Osteoblast (primary cell): ENCODE results near the gene NKD2. TPM values are rescaled to one million over a fixed set of nuclear protein-coding genes. Genes with fewer than 3 reads are reported as not detected.

Experiments
- DNase-seq: peaks from one replicate; pipeline ENCODE4 v3.0.0; 2011; ENCODE audit warnings: low spot score, mixed read lengths; ENCODE audit not compliant: insufficient read length; ENCODE audit errors: missing footprints
- H2AFZ ChIP-seq: 2 replicates; pipeline ENCODE4 v1.6.0; 2011; ENCODE audit warnings: mild to moderate bottlenecking, low read length
- H3K27ac ChIP-seq: 2 replicates; pipeline ENCODE4 v1.5.1; 2011; ENCODE audit warnings: mild to moderate bottlenecking, low read depth, low read length, moderate library complexity
- H3K27me3 ChIP-seq: 2 replicates; pipeline ENCODE4 v1.6.0; 2012; ENCODE audit warnings: mild to moderate bottlenecking, control low read depth, inconsistent platforms, low read length, moderate library complexity; ENCODE audit not compliant: insufficient read depth
- H3K36me3 ChIP-seq: 2 replicates; pipeline ENCODE4 v1.5.1; 2011; ENCODE audit warnings: mild to moderate bottlenecking, low read length, control low read depth, moderate library complexity; ENCODE audit not compliant: insufficient read depth
- H3K4me1 ChIP-seq: 2 replicates; pipeline ENCODE4 v1.5.1; 2011; ENCODE audit warnings: mild to moderate bottlenecking, low read length, control low read depth, moderate library complexity; ENCODE audit not compliant: insufficient read depth
- H3K4me2 ChIP-seq: 2 replicates; pipeline ENCODE4 v1.6.0; 2011; ENCODE audit warnings: mild to moderate bottlenecking, low read length; ENCODE audit not compliant: insufficient read depth
- H3K4me3 ChIP-seq: fragments of 200-600 bp; sonication (generic); 3 replicates; pipeline ENCODE4 v1.5.1; 2012; ENCODE audit warnings: mild to moderate bottlenecking, low read length, inconsistent platforms; ENCODE audit not compliant: insufficient read depth
- H3K79me2 ChIP-seq: 2 replicates; pipeline ENCODE4 v1.6.0; 2012; ENCODE audit warnings: mild to moderate bottlenecking, low read length, control low read depth, inconsistent platforms; ENCODE audit not compliant: insufficient read depth
- H3K9me3 ChIP-seq: 2 replicates; pipeline ENCODE4 v1.5.1; 2011; ENCODE audit warnings: low read depth, low read length, control low read depth
- H4K20me1 ChIP-seq: 2 replicates; pipeline ENCODE4 v1.6.0; 2012; ENCODE audit warnings: mild to moderate bottlenecking, low read length, control low read depth; ENCODE audit not compliant: insufficient read depth
- CTCF ChIP-seq: IDR thresholded peaks from 2 replicates; pipeline ENCODE4 v1.5.1; 2011; ENCODE audit warnings: mild to moderate bottlenecking, low read depth, low read length, moderate library complexity; ENCODE audit errors: extremely low read depth
- total RNA-seq: library from RNA; depleted of rRNA; stranded (reverse); fragments of >200 nt; gene quantifications from 2 replicates; pipeline ENCODE4 v1.2.3, GENCODE V29; 2012

The NKD2 gene
- total RNA-seq, 1 donor, result under 0.01 TPM

GRCh38 chr5:1077491-1078020, 69.0 kb downstream of the NKD2 start:
- Histone ChIP-seq H3K79me2 (no peaks in the 10 kb centered on the region), H3K4me1 (no peaks in the 10 kb centered on the region), H3K4me3 (no peak overlapping the region), H2AFZ (no peak overlapping the region), H3K9me3 (no peaks in the 10 kb centered on the region), H3K4me2 (no peak overlapping the region), H4K20me1 (no peaks in the 10 kb centered on the region), H3K27ac (no peak overlapping the region), H3K27me3 (no peaks in the 10 kb centered on the region), H3K36me3 (no peaks in the 10 kb centered on the region)
- DNase-seq, result no peak
- TF ChIP-seq CTCF, result no peak

GRCh38 chr5:1078206-1078605, 69.6 kb downstream of the NKD2 start:
- H3K4me1 ChIP-seq, result no peaks in the 10 kb centered on the region
- no peaks in the 10 kb centered on the region for H3K79me2 ChIP-seq
- no peak overlapping the region for H3K4me3 ChIP-seq
- no peak for DNase-seq
- no peak overlapping the region for H3K4me2 ChIP-seq
- no peak overlapping the region for H2AFZ ChIP-seq
- H3K9me3 ChIP-seq, result no peaks in the 10 kb centered on the region
- no peaks in the 10 kb centered on the region for H3K36me3 ChIP-seq
- H3K27me3 ChIP-seq, result no peaks in the 10 kb centered on the region
- no peak overlapping the region for H3K27ac ChIP-seq
- no peaks in the 10 kb centered on the region for H4K20me1 ChIP-seq
- TF ChIP-seq CTCF, result no peak

- no peak overlapping the region for H3K4me3 ChIP-seq
- H3K4me1 ChIP-seq, result no peaks in the 10 kb centered on the region
- H3K9me3 ChIP-seq, result no peaks in the 10 kb centered on the region
- no peak for DNase-seq
- H3K27ac ChIP-seq, result no peak overlapping the region
- no peaks in the 10 kb centered on the region for H3K27me3 ChIP-seq
- H3K79me2 ChIP-seq, result no peaks in the 10 kb centered on the region
- H3K36me3 ChIP-seq, result no peaks in the 10 kb centered on the region
- TF ChIP-seq CTCF, result no peak
- H3K4me2 ChIP-seq, result no peak overlapping the region
- H2AFZ ChIP-seq, result no peak overlapping the region
- H4K20me1 ChIP-seq, result no peaks in the 10 kb centered on the region
Measured at GRCh38 chr5:1078851-1079250, 70.2 kb downstream of the NKD2 start.

GRCh38 chr5:1079486-1079885, 70.9 kb downstream of the NKD2 start:
- no peaks in the 10 kb centered on the region for H3K4me1 ChIP-seq
- no peak overlapping the region for H3K4me3 ChIP-seq
- no peaks in the 10 kb centered on the region for H3K9me3 ChIP-seq
- no peaks in the 10 kb centered on the region for H3K27me3 ChIP-seq
- no peak overlapping the region for H3K4me2 ChIP-seq
- H3K36me3 ChIP-seq, result no peaks in the 10 kb centered on the region
- H3K27ac ChIP-seq, result no peak overlapping the region
- H2AFZ ChIP-seq, result no peak overlapping the region
- H3K79me2 ChIP-seq, result no peaks in the 10 kb centered on the region
- no peak for DNase-seq
- no peaks in the 10 kb centered on the region for H4K20me1 ChIP-seq
- TF ChIP-seq CTCF, result no peak
